Trophoblast cell (in vitro differentiated cells and primary cell): ENCODE results near the gene LIME1.
A peak's percentile ranks its signal among the peaks of the same experiment; 100 is the strongest.

Experiments used
- DNase-seq, 2 donors: peaks; one replicate each; pipeline ENCODE4 v3.0.0-alpha.2; 2016
- H2AFZ ChIP-seq: 2 replicates; pipeline ENCODE4 v1.6.1; 2013; ENCODE audit warnings: low read length, moderate library complexity, mild to moderate bottlenecking; ENCODE audit not compliant: insufficient read depth, poor library complexity
- H2AK5ac ChIP-seq: 2 replicates; pipeline ENCODE4 v1.6.1; 2013; ENCODE audit warnings: mild to moderate bottlenecking, low read length
- H2BK120ac ChIP-seq: 2 replicates; pipeline ENCODE4 v1.6.1; 2013; ENCODE audit warnings: low read length, mild to moderate bottlenecking, moderate library complexity; ENCODE audit not compliant: insufficient read depth, poor library complexity
- H2BK12ac ChIP-seq: 2 replicates; pipeline ENCODE4 v1.6.1; 2013; ENCODE audit warnings: mild to moderate bottlenecking, low read length, moderate library complexity
- H2BK5ac ChIP-seq: 2 replicates; pipeline ENCODE4 v1.6.1; 2013; ENCODE audit warnings: low read length, low read depth, moderate library complexity, mild to moderate bottlenecking; ENCODE audit not compliant: poor library complexity
- H3K14ac ChIP-seq: 2 replicates; pipeline ENCODE4 v1.6.1; 2013; ENCODE audit warnings: mild to moderate bottlenecking, low read length
- H3K18ac ChIP-seq: 2 replicates; pipeline ENCODE4 v1.6.1; 2013; ENCODE audit warnings: mild to moderate bottlenecking, low read length
- H3K23ac ChIP-seq: 2 replicates; pipeline ENCODE4 v1.6.1; 2013; ENCODE audit warnings: low read length
- H3K27ac ChIP-seq: 2 replicates; pipeline ENCODE4 v1.5.1; 2013; ENCODE audit warnings: low read depth, mild to moderate bottlenecking, inconsistent platforms, low read length, moderate library complexity
- H3K27me3 ChIP-seq: 2 replicates; pipeline ENCODE4 v1.6.1; 2013; ENCODE audit warnings: inconsistent platforms, mild to moderate bottlenecking, low read length, moderate library complexity; ENCODE audit not compliant: insufficient read depth
- H3K36me3 ChIP-seq, 2 experiments: 1 replicate in 1 of 2; 2 replicates in 1 of 2; pipeline ENCODE4 v1.6.1; 2013; ENCODE audit warnings: low read length in 2 of 2, mild to moderate bottlenecking in 2 of 2, moderate library complexity in 1 of 2; ENCODE audit not compliant: insufficient read depth in 2 of 2, control insufficient read depth in 1 of 2
- H3K4ac ChIP-seq: 2 replicates; pipeline ENCODE4 v1.6.1; 2013; ENCODE audit warnings: low read depth, mild to moderate bottlenecking, low read length, moderate library complexity
- H3K4me1 ChIP-seq, 2 experiments: 1 replicate in 1 of 2; 2 replicates in 1 of 2; pipeline ENCODE4 v1.6.1; 2013; ENCODE audit warnings: low read length in 2 of 2, mild to moderate bottlenecking in 2 of 2, moderate library complexity in 1 of 2; ENCODE audit not compliant: insufficient read depth in 2 of 2, control insufficient read depth in 1 of 2
- H3K4me2 ChIP-seq: 2 replicates; pipeline ENCODE4 v1.6.1; 2013; ENCODE audit warnings: inconsistent platforms, mild to moderate bottlenecking, low read length, moderate library complexity
- H3K4me3 ChIP-seq: 2 replicates; pipeline ENCODE4 v1.5.1; 2013; ENCODE audit warnings: mild to moderate bottlenecking, low read depth, low read length, inconsistent platforms
- H3K79me1 ChIP-seq: one replicate; pipeline ENCODE4 v1.6.1; 2013; ENCODE audit warnings: low read length
- H3K79me2 ChIP-seq: 2 replicates; pipeline ENCODE4 v1.6.1; 2013; ENCODE audit warnings: low read length, mild to moderate bottlenecking; ENCODE audit not compliant: control insufficient read depth, insufficient read depth, poor library complexity
- H3K9ac ChIP-seq: 2 replicates; pipeline ENCODE4 v1.6.1; 2013; ENCODE audit warnings: mild to moderate bottlenecking, low read length
- H3K9me3 ChIP-seq: 2 replicates; pipeline ENCODE4 v1.6.1; 2013; ENCODE audit warnings: low read depth, mild to moderate bottlenecking, control low read depth, inconsistent platforms, low read length; ENCODE audit not compliant: insufficient read depth
- H4K12ac ChIP-seq: 2 replicates; pipeline ENCODE4 v1.6.1; 2013; ENCODE audit warnings: low read depth, mild to moderate bottlenecking, low read length, moderate library complexity
- H4K8ac ChIP-seq: 2 replicates; pipeline ENCODE4 v1.6.1; 2013; ENCODE audit warnings: low read depth, mild to moderate bottlenecking, low read length, moderate library complexity
- H4K91ac ChIP-seq: one replicate; pipeline ENCODE4 v1.6.1; 2013; ENCODE audit warnings: low read depth, mild to moderate bottlenecking, low read length, moderate library complexity
- WGBS: extraction: QIAGEN DNeasy Blood & Tissue Kit; methylation state at CpG from one replicate; pipeline ENCODE4 v1.1.7; 2013; ENCODE audit warnings: missing lambda C conversion rate; ENCODE audit not compliant: insufficient read length, insufficient coverage; ENCODE audit errors: extremely low coverage; 5-methylcytosine and 5-hydroxymethylcytosine counted together

LIME1 gene

GRCh38 chr20:63697357-63697867, 39.1 kb upstream of the LIME1 start:
- no CpG with 5 or more reads among the region's 7 CpGs for WGBS
- Histone ChIP-seq H3K18ac (no peak overlapping the region), H2AK5ac (no peak overlapping the region), H3K4me3 (no peak overlapping the region), H2BK5ac (no peak overlapping the region), H3K4me2 (no peak overlapping the region), H3K9me3 (peaks cover 3% of the 10 kb centered on the region), H2BK12ac (no peak overlapping the region), H3K9ac (no peak overlapping the region), H3K27ac (no peak overlapping the region), H3K4ac (no peak overlapping the region), H2BK120ac (no peak overlapping the region), H2AFZ (no peak overlapping the region), H3K36me3 (peaks cover 2 to 6% of the 10 kb centered on the region in 2 experiments), H4K12ac (no peak overlapping the region), H3K27me3 (no peaks in the 10 kb centered on the region), H3K14ac (no peak overlapping the region), H3K4me1 (peaks cover 6 to 11% of the 10 kb centered on the region in 2 experiments), H3K23ac (no peak overlapping the region), H3K79me2 (no peaks in the 10 kb centered on the region), H3K79me1 (no peaks in the 10 kb centered on the region), H4K8ac (no peak overlapping the region), H4K91ac (no peak overlapping the region)
- no peak for DNase-seq

GRCh38 chr20:63697868-63698545, 38.5 kb upstream of the LIME1 start:
- Histone ChIP-seq H4K91ac (no peak overlapping the region), H3K36me3 (peaks cover 2 to 6% of the 10 kb centered on the region in 2 experiments), H3K4me1 (peaks cover 6 to 11% of the 10 kb centered on the region in 2 experiments), H3K23ac (no peak overlapping the region), H3K4me2 (no peak overlapping the region), H3K79me1 (no peaks in the 10 kb centered on the region), H2AK5ac (no peak overlapping the region), H2BK5ac (no peak overlapping the region), H3K4me3 (no peak overlapping the region), H4K12ac (peak overlapping the region; percentile 16), H2BK120ac (no peak overlapping the region), H3K79me2 (no peaks in the 10 kb centered on the region), H4K8ac (no peak overlapping the region), H3K18ac (no peak overlapping the region), H3K27me3 (no peaks in the 10 kb centered on the region), H3K4ac (no peak overlapping the region), H3K27ac (no peak overlapping the region), H2BK12ac (no peak overlapping the region), H2AFZ (no peak overlapping the region), H3K9me3 (peaks cover 4% of the 10 kb centered on the region), H3K9ac (no peak overlapping the region), H3K14ac (no peak overlapping the region)
- no peak for DNase-seq
- WGBS, result no CpG with 5 or more reads among the region's 40 CpGs

- no CpG with 5 or more reads among the region's 19 CpGs for whole genome bisulfite sequencing
- peaks cover 7 to 9% of the 10 kb centered on the region in 2 experiments for H3K36me3 ChIP-seq
These were observed 37.6 kb upstream of the LIME1 start for GRCh38 chr20:63698739-63699465.

GRCh38 chr20:63699466-63700198, 36.8 kb upstream of the LIME1 start:
- H3K4me3 ChIP-seq, result peak overlapping the region; percentile 6
- no peak overlapping the region for H3K9ac ChIP-seq
- no peak overlapping the region for H3K27ac ChIP-seq
- H2AFZ ChIP-seq, result no peak overlapping the region
- H3K4ac ChIP-seq, result no peak overlapping the region
- H3K79me1 ChIP-seq, result no peaks in the 10 kb centered on the region
- no peak overlapping the region for H3K4me2 ChIP-seq
- no peak for DNase-seq
- H2BK5ac ChIP-seq, result no peak overlapping the region
- peak overlapping the region; percentile 17 for H4K8ac ChIP-seq
- H3K4me1 ChIP-seq, result peaks cover 6 to 11% of the 10 kb centered on the region in 2 experiments
- no peak overlapping the region for H2AK5ac ChIP-seq
- no peak overlapping the region for H3K23ac ChIP-seq
- H3K79me2 ChIP-seq, result no peaks in the 10 kb centered on the region
- no peak overlapping the region for H2BK12ac ChIP-seq
- H3K18ac ChIP-seq, result no peak overlapping the region
- no peaks in the 10 kb centered on the region for H3K27me3 ChIP-seq
- H4K91ac ChIP-seq, result no peak overlapping the region
- peaks cover 15 to 16% of the 10 kb centered on the region in 2 experiments for H3K36me3 ChIP-seq
- no peak overlapping the region for H3K14ac ChIP-seq
- no CpG with 5 or more reads among the region's 24 CpGs for WGBS
- H3K9me3 ChIP-seq, result peaks cover 3% of the 10 kb centered on the region
- H4K12ac ChIP-seq, result no peak overlapping the region
- H2BK120ac ChIP-seq, result no peak overlapping the region

More at GRCh38 chr20:63698739-63699465, 37.6 kb upstream of the LIME1 start:
- H2AK5ac ChIP-seq, result no peak overlapping the region
- H3K18ac ChIP-seq, result no peak overlapping the region
- H2BK5ac ChIP-seq, result no peak overlapping the region
- H4K8ac ChIP-seq, result no peak overlapping the region
- no peaks in the 10 kb centered on the region for H3K27me3 ChIP-seq
- peaks cover 3% of the 10 kb centered on the region for H3K9me3 ChIP-seq
- H2BK12ac ChIP-seq, result no peak overlapping the region
- no peak overlapping the region for H3K4me2 ChIP-seq
- no peak overlapping the region for H3K27ac ChIP-seq
- H3K79me1 ChIP-seq, result no peaks in the 10 kb centered on the region
- H3K4ac ChIP-seq, result no peak overlapping the region
- no peak overlapping the region for H4K12ac ChIP-seq
- H3K79me2 ChIP-seq, result no peaks in the 10 kb centered on the region
- H2BK120ac ChIP-seq, result no peak overlapping the region
- no peak overlapping the region for H3K23ac ChIP-seq
- DNase-seq, result peak; percentile 57 to 67
- H3K4me1 ChIP-seq, result peaks cover 6 to 11% of the 10 kb centered on the region in 2 experiments
- H3K14ac ChIP-seq, result no peak overlapping the region
- no peak overlapping the region for H4K91ac ChIP-seq
- H3K9ac ChIP-seq, result no peak overlapping the region
- no peak overlapping the region for H2AFZ ChIP-seq
- peak overlapping the region; percentile 6 for H3K4me3 ChIP-seq
